ENCODE data around the gene PCDHGC4.

Gene PCDHGC4

DNA sequence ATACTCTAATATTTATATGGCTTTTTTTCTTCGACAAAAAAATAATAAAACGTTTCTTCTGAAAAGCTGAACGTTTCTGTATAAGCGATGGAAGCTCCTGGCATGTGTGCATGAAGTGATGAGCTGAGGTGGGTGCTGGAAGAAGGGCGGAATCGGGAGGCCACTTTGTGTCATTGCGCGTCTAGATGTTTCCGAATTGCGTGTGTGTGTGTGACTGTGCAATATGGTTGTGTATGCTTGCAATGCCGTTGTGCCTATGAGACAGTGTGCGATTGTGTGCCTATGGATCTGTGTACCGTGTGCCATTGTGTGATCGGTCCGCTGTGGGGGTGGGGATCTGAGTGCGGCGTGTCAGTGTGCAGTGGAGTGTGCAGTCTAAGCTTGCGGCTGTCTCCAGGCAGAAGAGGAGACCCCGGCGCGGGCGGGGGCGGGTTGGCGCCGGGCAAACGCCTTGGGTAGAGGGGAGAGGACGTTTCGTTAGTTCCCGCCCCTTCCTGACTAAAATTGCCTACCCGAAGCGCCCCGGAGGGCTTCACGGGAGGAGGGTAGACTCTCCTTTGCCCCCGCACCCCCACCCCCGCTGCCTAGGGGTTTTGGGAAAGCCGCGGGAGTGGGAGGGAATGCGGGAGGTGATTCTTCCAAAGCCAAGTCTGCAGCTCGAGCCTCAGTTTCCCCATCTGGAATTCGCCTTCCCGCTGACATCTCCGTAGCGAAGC, 28.2 kb downstream of the PCDHGC4 start:
- DNase-seq: peak; percentile 42

- peak; percentile 78 for DNase-seq
Measured at GRCh38 chr5:141513627-141514329, 28.9 kb downstream of the PCDHGC4 start.

GRCh38 chr5:141514330-141515133, 29.7 kb downstream of the PCDHGC4 start:
- no peak for DNase-seq

GRCh38 chr5:141515141-141515540, 30.3 kb downstream of the PCDHGC4 start:
- DNase-seq: no peak

- DNase-seq: no peak
Measured at GRCh38 chr5:141515946-141516671, 31.3 kb downstream of the PCDHGC4 start.

- no peak for DNase-seq
Measured at GRCh38 chr5:141516672-141517025, 31.8 kb downstream of the PCDHGC4 start.

GRCh38 chr5:141517312-141517711, 32.5 kb downstream of the PCDHGC4 start:
- no peak for DNase-seq

DNA sequence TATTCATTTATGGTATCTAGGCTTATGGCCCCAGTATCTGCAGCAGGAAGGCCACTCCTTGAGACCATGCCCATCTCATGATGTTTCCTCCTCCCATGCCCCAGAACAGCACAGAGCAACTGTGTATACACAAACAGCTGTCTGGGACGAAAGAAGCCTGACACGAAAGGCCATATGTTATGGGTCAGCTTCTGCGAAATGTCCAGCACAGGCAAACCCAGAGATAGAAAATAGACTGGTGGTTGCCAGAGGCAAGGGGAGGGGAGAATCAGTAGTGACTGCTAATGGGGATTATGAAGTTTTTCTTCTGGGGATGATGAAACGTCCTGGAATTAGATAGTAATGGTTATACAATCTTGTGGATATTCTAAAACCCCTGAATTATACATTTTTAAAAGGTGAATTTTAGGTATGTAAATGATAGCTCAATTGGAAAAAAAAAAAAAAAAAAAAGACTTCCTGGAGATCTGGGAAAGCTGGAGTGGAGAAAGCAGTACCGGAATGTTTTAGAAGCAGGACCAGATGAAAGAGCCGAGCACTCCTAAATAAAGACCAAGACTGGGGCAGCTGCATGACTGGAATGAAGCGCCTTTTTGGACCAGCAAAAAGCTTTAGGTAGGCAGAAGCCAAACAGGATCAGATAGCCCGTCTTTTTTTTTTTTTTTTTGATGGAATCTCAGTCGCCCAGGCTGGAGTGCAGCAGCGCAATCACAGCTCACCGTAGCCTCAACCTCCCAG, 33.2 kb downstream of the PCDHGC4 start:
- no peak for DNase-seq

- DNase-seq: no peak
Measured at GRCh38 chr5:141518618-141519015, 33.8 kb downstream of the PCDHGC4 start.

DNA sequence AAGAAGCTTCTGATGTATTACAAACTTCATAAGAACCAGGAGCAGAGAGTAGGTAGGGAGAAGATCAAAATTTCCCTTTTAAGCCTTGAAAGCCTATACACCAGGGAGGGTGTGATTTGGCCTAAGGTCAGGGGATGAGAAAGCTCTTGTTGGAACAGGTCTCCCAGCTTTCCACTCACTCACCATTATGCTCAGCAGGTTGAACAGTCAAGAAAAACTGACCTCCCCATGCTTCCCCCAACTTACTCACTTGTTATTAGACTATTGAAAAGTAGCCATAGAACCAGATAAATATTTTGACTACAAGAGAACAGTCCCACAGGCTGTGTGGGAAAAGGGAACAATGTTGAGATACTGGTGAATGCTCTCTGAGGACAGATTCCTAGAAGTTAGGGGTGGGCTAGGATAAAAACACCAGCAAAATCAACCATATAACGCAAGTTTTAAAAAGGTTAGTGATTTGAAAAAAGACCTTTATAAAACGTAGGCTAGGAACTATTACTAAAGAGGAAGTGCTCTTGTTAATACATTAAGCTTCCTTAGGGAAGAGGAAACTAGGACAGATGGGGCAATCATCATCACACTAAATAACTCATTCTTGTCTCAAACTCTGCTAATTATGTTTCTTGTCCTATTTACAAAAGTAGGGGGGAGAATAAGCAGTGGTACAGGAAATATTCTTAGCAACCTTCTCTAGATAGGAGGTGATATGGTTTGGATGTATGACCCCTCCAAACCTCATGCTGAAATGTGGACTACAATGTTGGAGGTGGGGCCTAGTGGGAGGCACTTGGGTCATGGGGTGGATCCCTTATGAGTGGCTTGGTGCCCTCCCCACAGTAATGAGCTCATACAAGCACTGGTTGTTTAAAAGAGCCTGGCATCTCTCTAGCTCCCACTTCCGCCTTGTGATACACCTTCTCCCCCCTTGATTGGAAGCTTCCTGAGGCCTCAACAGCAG, 35.1 kb downstream of the PCDHGC4 start:
- no peak for DNase-seq

GRCh38 chr5:141521244-141521781, 36.5 kb downstream of the PCDHGC4 start:
- no peak for DNase-seq

- no peak for DNase-seq
Measured at GRCh38 chr5:141522301-141522700, 37.5 kb downstream of the PCDHGC4 start.

GRCh38 chr5:141523991-141524390, 39.2 kb downstream of the PCDHGC4 start:
- no peak for DNase-seq

- peak; percentile 52 for DNase-seq
Measured at GRCh38 chr5:141524604-141525597, 40.1 kb downstream of the PCDHGC4 start.

- no peak for DNase-seq
Measured at GRCh38 chr5:141525653-141526052, 40.8 kb downstream of the PCDHGC4 start.

- DNase-seq: no peak
Measured at GRCh38 chr5:141527426-141527825, 42.6 kb downstream of the PCDHGC4 start.

DNA sequence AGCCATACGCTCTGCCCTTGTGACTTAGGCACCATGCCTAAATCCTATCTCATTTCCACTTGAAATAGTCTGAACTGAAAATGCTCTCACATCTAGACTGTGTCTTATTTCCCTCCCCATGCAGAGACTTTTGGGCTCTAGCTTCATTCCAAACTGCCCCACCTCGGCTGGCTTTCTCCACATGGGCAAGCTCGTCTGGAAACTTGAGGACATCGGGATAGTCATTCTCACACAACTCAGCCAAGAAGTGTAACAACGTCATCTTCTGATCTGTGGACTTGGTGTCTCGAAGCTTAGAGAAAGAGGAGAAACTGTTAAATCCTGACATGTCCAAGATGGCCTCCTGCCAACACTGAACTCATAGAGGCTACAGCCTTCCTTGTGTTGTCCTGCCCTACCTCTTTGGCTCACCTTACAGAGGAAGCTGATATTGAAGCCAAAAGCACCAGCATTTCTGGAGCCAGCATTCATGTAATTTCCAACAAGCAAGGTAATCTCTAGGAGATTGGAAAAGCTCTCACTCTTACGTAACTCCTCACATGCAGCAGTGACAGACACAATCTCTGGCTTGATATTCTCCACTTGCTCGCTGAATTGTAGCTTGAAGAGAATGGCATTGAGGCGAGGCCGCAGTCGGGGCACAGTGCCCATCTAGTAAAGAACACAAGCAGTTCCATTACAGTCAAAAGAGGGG, 43.6 kb downstream of the PCDHGC4 start:
- DNase-seq: no peak

DNA sequence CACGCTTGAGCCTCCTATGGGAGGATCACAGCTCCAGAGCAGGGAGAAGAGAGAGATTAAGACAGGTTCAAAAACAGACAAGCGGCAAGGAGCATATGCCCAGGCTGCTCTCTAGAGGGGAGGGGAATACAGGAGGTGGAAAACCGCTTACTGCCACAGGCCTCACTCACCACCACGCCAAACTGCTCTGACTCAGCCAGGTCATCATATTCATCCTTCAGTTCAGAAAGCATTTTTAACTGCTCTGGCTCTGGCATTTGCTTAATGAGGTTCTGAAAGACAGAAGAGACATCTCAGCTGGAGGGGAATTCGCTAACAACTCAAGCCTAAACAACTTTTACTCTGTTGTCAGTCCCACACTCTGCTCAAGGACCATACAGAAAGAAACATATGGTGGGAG, 44.2 kb downstream of the PCDHGC4 start:
- DNase-seq: no peak

DNA sequence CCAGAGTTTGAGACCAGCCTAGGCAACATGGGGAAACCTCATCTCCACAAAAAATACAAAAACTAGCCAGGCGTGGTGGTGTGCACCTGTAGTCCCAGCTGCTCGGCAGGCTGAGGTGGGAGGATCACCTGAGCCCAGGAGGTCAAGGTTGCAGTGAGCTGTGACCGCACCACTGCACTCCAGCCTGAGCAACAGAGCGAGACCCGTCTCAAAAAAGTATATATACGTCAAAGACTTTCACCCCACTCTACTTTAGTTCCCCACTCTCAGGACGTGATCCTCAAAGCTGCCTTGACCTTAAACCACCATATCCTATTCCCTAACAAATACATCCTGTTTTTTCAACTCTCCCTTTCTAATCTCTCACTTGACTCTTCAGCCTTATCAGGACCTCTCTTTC, 45.0 kb downstream of the PCDHGC4 start:
- DNase-seq: no peak
